ENCODE measurements around the gene SRRM3.
A peak's percentile ranks its signal among the peaks of the same experiment; 100 is the strongest.
"Not testable (repeated sequence)": the region's sequence is repeated elsewhere in the genome, so short reads cannot be mapped to it uniquely, and the experiment has no call there.

The SRRM3 gene

GRCh38 chr7:76201732-76202665, at the start of gene SRRM3:
TSS of gene SRRM3 (plus strand) at chr7:76201896. CDS start at chr7:76235067, 33,171 bp downstream.
- DNase-seq: peak; percentile 75 to 86

GRCh38 chr7:76151932-76152331, 49.8 kb upstream of the SRRM3 start:
- no peak for DNase-seq

- peak; percentile 34 to 53 for DNase-seq
Observed at GRCh38 chr7:76153571-76154230, 48.0 kb upstream of the SRRM3 start.

- peak; percentile 18 to 55 for DNase-seq
Observed at GRCh38 chr7:76155938-76156337, 45.8 kb upstream of the SRRM3 start.

- not testable (repeated sequence) for DNase-seq
Observed at GRCh38 chr7:76156992-76157685, 44.6 kb upstream of the SRRM3 start.

GRCh38 chr7:76158416-76158815, 43.3 kb upstream of the SRRM3 start:
- not testable (repeated sequence) for DNase-seq

GRCh38 chr7:76162416-76163170, 39.1 kb upstream of the SRRM3 start:
- not testable (repeated sequence) for DNase-seq

- DNase-seq: not testable (repeated sequence)
Observed at GRCh38 chr7:76163812-76164211, 37.9 kb upstream of the SRRM3 start.

- DNase-seq: no peak
Observed at GRCh38 chr7:76165106-76165972, 36.4 kb upstream of the SRRM3 start.

GRCh38 chr7:76165973-76166403, 35.7 kb upstream of the SRRM3 start:
- DNase-seq: no peak

- peak; percentile 94 to 95 for DNase-seq
Observed at GRCh38 chr7:76166404-76167255, 35.1 kb upstream of the SRRM3 start.

- no peak for DNase-seq
Observed at GRCh38 chr7:76173566-76174205, 28.0 kb upstream of the SRRM3 start.

- DNase-seq: not testable (repeated sequence)
Observed at GRCh38 chr7:76176951-76177350, 24.7 kb upstream of the SRRM3 start.

- DNase-seq: no peak
Observed at GRCh38 chr7:76179686-76180085, 22.0 kb upstream of the SRRM3 start.

GRCh38 chr7:76182225-76182960, 19.3 kb upstream of the SRRM3 start:
- DNase-seq: no peak

GRCh38 chr7:76185187-76185896, 16.4 kb upstream of the SRRM3 start:
- no peak for DNase-seq

GRCh38 chr7:76187272-76187671, 14.4 kb upstream of the SRRM3 start:
- DNase-seq: no peak

- DNase-seq: no peak
Observed at GRCh38 chr7:76189276-76189675, 12.4 kb upstream of the SRRM3 start.
